PC-3 (cell line): ENCODE measurements around the gene OLFM2. TPM values are rescaled to one million over a fixed set of nuclear protein-coding genes. Genes with fewer than 3 reads are reported as not detected.

Experiments used
- ATAC-seq: fragments of 200-7000 bp; cut with Tn5 transposase; 2 replicates; pipeline ENCODE4 v1.9.1; 2020; ENCODE audit warnings: mild to moderate bottlenecking, moderate library complexity
- BruUV-seq: library from RNA; stranded (reverse); fragments of 400-500 nt; replicated peaks from 2 replicates; lab custom pipeline; 2021; lab: Mats Ljungman, UMichigan
- CTCF ChIA-PET: fragments of 300-600 bp; sonication (Branson Sonifier 250); formaldehyde crosslinking; loops from one replicate; lab custom pipeline; 2022; ENCODE audit warnings: antibody characterized with exemption; lab: Charles Lee
- POLR2A ChIA-PET: fragments of 300-600 bp; sonication (Branson Sonifier 250); formaldehyde crosslinking; loops from one replicate; lab custom pipeline; 2022; ENCODE audit warnings: antibody characterized with exemption; ENCODE audit not compliant: unreplicated experiment; lab: Charles Lee
- DNase-seq: peaks from one replicate; pipeline ENCODE4 v3.0.0-alpha.2; 2015
- H2AFZ ChIP-seq: fragments of 300-600 bp; sonication (generic); 2 replicates; pipeline ENCODE4 v1.6.0; 2016; ENCODE audit warnings: antibody characterized with exemption, low read length
- H3F3A ChIP-seq: fragments of 300-600 bp; sonication (generic); one replicate; pipeline ENCODE4 v1.6.0; 2017; ENCODE audit warnings: antibody characterized with exemption, low read length, control low read depth, mild to moderate bottlenecking; ENCODE audit not compliant: unreplicated experiment
- H3K27ac ChIP-seq: fragments of 300-600 bp; sonication (generic); 2 replicates; pipeline ENCODE4 v1.5.1; 2016; ENCODE audit warnings: mild to moderate bottlenecking, low read length
- H3K27me3 ChIP-seq: fragments of 300-600 bp; sonication (generic); 2 replicates; pipeline ENCODE4 v1.6.1; 2016; ENCODE audit warnings: low read length, mixed read lengths
- H3K36me3 ChIP-seq: fragments of 300-600 bp; sonication (generic); 2 replicates; pipeline ENCODE4 v1.6.1; 2016; ENCODE audit warnings: low read depth, mixed run types, low read length, mixed read lengths
- H3K4me1 ChIP-seq: fragments of 300-600 bp; sonication (generic); 2 replicates; pipeline ENCODE4 v1.5.1; 2016; ENCODE audit warnings: low read length; ENCODE audit not compliant: insufficient read depth
- H3K4me2 ChIP-seq: fragments of 300-600 bp; sonication (generic); 2 replicates; pipeline ENCODE4 v1.6.0; 2016; ENCODE audit warnings: low read length
- H3K4me3 ChIP-seq: fragments of 300-600 bp; sonication (generic); 2 replicates; pipeline ENCODE4 v1.5.1; 2016; ENCODE audit warnings: mild to moderate bottlenecking, low read length, mixed read lengths
- H3K79me2 ChIP-seq: fragments of 300-600 bp; sonication (generic); 2 replicates; pipeline ENCODE4 v1.6.1; 2017; ENCODE audit warnings: low read length, mixed read lengths
- H3K9ac ChIP-seq: fragments of 300-600 bp; sonication (generic); 2 replicates; pipeline ENCODE4 v1.6.0; 2016; ENCODE audit warnings: mild to moderate bottlenecking, low read length
- H3K9me2 ChIP-seq: fragments of 300-600 bp; sonication (generic); replicated peaks from 2 replicates; pipeline ENCODE4 v1.6.1; 2016; ENCODE audit warnings: mixed run types, low read length, mixed read lengths
- H3K9me3 ChIP-seq: fragments of 300-600 bp; sonication (generic); 2 replicates; pipeline ENCODE4 v1.6.1; 2016; ENCODE audit warnings: low read length, mixed read lengths
- H4K20me1 ChIP-seq: fragments of 300-600 bp; sonication (generic); 2 replicates; pipeline ENCODE4 v1.6.1; 2016; ENCODE audit warnings: low read length, mixed read lengths
- CTCF ChIP-seq: fragments of 300-600 bp; sonication (generic); conservative IDR thresholded peaks from 2 replicates; pipeline ENCODE4 v1.5.1; 2017; ENCODE audit warnings: antibody characterized with exemption, low read depth, mild to moderate bottlenecking, low read length
- EZH2 ChIP-seq: fragments of 300-600 bp; sonication (generic); IDR thresholded peaks from one replicate; pipeline ENCODE4 v1.6.1; 2017; ENCODE audit warnings: antibody characterized with exemption, mild to moderate bottlenecking, low read length; ENCODE audit not compliant: unreplicated experiment
- EZH2phosphoT487 ChIP-seq: fragments of 300-600 bp; sonication (generic); IDR thresholded peaks from 2 replicates; pipeline ENCODE4 v1.6.1; 2018; ENCODE audit warnings: mild to moderate bottlenecking, antibody characterized with exemption, low read length, borderline replicate concordance
- intact Hi-C: fragments of 100-400 bp; cut with micrococcal nuclease; formaldehyde crosslinking; loops from 2 replicates; pipeline ENCODE4 v1.9.0; 2023
- total RNA-seq: library from RNA; depleted of rRNA; stranded (reverse); fragments of >200 nt; gene quantifications from 2 replicates; pipeline ENCODE4 v1.2.3, GENCODE V29; 2014

Gene OLFM2
- total RNA-seq, 1 experiment from 2014 or later: 1.6 TPM

GRCh38 chr19:9875796-9876195 is 60.5 kb downstream of the OLFM2 start:
- Histone ChIP-seq H3K27ac (no peak overlapping the region), H3F3A (no peaks in the 10 kb centered on the region), H3K9me3 (no peaks in the 10 kb centered on the region), H4K20me1 (no peaks in the 10 kb centered on the region), H3K4me1 (peaks cover 22% of the 10 kb centered on the region), H3K79me2 (no peaks in the 10 kb centered on the region), H3K9ac (no peak overlapping the region), H3K4me2 (no peak overlapping the region), H3K36me3 (no peaks in the 10 kb centered on the region), H3K4me3 (no peak overlapping the region), H2AFZ (no peak overlapping the region), H3K9me2 (no peaks in the 10 kb centered on the region), H3K27me3 (no peaks in the 10 kb centered on the region)
- intact Hi-C loops: no loop called here
- ChIA-PET POLR2A (no interaction called here), CTCF (no interaction called here)
- ATAC-seq: no peak
- no peak for TF ChIP-seq EZH2phosphoT487
- no peak for TF ChIP-seq CTCF
- no peak for TF ChIP-seq EZH2
- BruUV-seq: no TSS peak
- no peak for DNase-seq

GRCh38 chr19:9875031-9875627 is 61.2 kb downstream of the OLFM2 start:
- Histone ChIP-seq H3K27me3 (no peaks in the 10 kb centered on the region), H3K36me3 (no peaks in the 10 kb centered on the region), H3K9ac (no peak overlapping the region), H3F3A (no peaks in the 10 kb centered on the region), H3K4me3 (no peak overlapping the region), H3K4me1 (peaks cover 22% of the 10 kb centered on the region), H3K27ac (no peak overlapping the region), H3K4me2 (no peak overlapping the region), H3K9me3 (no peaks in the 10 kb centered on the region), H2AFZ (no peak overlapping the region), H3K79me2 (no peaks in the 10 kb centered on the region), H4K20me1 (no peaks in the 10 kb centered on the region), H3K9me2 (no peaks in the 10 kb centered on the region)
- intact Hi-C loops: no loop called here
- TF ChIP-seq EZH2 (no peak), EZH2phosphoT487 (no peak), CTCF (no peak)
- BruUV-seq: no TSS peak
- ChIA-PET CTCF (no interaction called here), POLR2A (no interaction called here)
- DNase-seq: no peak
- no peak for ATAC-seq

GRCh38 chr19:9872618-9873242 is 63.6 kb downstream of the OLFM2 start:
- ChIA-PET POLR2A (no interaction called here), CTCF (no interaction called here)
- H3K79me2 ChIP-seq: no peaks in the 10 kb centered on the region
- H3K4me1 ChIP-seq: peaks cover 16% of the 10 kb centered on the region
- no peak overlapping the region for H3K4me3 ChIP-seq
- no peaks in the 10 kb centered on the region for H3K9me2 ChIP-seq
- TF ChIP-seq CTCF (no peak), EZH2 (no peak), EZH2phosphoT487 (no peak)
- no peak overlapping the region for H3K27ac ChIP-seq
- H4K20me1 ChIP-seq: no peaks in the 10 kb centered on the region
- no peaks in the 10 kb centered on the region for H3K36me3 ChIP-seq
- no peaks in the 10 kb centered on the region for H3F3A ChIP-seq
- DNase-seq (no peak), ATAC-seq (no peak)
- no peak overlapping the region for H3K4me2 ChIP-seq
- no TSS peak for BruUV-seq
- H3K27me3 ChIP-seq: no peaks in the 10 kb centered on the region
- H3K9me3 ChIP-seq: no peaks in the 10 kb centered on the region
- H3K9ac ChIP-seq: no peak overlapping the region
- H2AFZ ChIP-seq: no peak overlapping the region
- intact Hi-C loops: no loop called here
